Activated CD8-positive, alpha-beta memory T cell treated with anti-CD3 and anti-CD28 coated beads, Interleukin-2, amount 50 U/mL, for 48 hours (primary cell): ENCODE measurements around the gene TSTD1.

Source experiments
- DNase-seq: peaks from one replicate; pipeline ENCODE4 v3.0.0-alpha.2; 2020

TSTD1 gene, protein sequence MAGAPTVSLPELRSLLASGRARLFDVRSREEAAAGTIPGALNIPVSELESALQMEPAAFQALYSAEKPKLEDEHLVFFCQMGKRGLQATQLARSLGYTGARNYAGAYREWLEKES

GRCh38 chr1:161038523-161039153 lies at the start of gene TSTD1:
Gene TSTD1 (minus strand): TSS chr1:161038964. CDS start chr1:161038889, 75 bp downstream.
- DNase-seq, result peak; percentile 90

DNA sequence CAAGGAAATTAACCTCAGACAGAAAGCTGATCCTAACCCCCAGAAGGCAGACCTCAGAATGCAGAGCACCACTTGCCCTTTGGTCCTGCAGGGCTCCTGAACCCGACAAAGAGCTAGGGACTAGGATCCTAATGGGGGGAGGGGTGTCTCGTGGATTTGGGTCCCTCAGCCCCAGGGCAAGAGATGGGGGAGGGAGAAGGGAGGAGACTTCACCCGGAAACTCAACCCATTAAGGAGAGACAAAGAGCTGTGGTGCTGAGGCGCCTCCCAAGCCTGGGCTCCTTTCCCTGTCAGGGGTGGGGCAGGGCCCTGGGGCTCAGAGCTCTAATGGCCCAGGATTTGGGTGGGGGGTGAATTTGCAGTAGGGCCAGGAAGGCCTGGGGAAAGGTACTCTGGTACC lies 47.7 kb upstream of the TSTD1 start:
- no peak for DNase-seq

GRCh38 chr1:161085165-161085564 lies 46.4 kb upstream of the TSTD1 start:
- no peak for DNase-seq

- DNase-seq, result no peak
Observed at GRCh38 chr1:161084597-161084988, 45.8 kb upstream of the TSTD1 start.

- no peak for DNase-seq
Observed at GRCh38 chr1:161083748-161084596, 45.2 kb upstream of the TSTD1 start.

DNA sequence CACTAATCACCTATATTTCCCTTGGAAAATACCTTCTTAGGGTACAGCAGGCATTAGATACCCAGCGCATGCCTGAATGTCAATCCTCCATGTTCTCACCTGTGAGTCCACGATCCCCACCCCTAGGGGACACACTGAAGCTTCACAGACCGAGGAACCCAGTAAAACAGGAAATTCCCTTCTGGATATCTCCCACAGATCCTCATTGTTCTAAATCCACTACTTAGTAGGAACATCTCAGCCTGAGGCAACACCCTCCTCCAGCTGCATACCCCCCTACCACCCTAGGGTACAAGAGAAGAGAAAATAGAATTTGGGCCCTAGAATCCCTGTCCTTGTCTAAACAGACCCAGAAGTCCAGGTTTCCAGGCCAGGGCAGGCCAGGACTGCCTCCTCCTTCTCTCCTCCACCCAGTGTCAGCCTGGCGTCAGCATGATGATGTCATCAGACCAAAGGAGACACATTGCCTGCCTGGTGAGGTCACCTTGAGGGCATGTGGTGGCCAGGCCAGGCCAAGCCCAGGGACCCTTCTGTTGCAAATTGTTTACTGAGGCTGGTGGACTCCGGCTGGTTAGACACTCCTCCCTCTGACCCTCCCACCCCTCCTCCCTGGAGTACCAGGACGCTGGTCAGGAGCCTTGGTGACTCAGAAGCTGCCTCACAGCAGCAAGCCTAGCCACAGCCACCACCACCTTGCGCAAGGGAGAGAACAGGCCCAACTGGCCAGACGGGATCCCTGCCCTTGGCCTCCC lies 44.4 kb upstream of the TSTD1 start:
- DNase-seq, result no peak

GRCh38 chr1:161082483-161082882 lies 43.7 kb upstream of the TSTD1 start:
- DNase-seq, result no peak

- DNase-seq, result no peak
Observed at GRCh38 chr1:161081519-161081918, 42.8 kb upstream of the TSTD1 start.

DNA sequence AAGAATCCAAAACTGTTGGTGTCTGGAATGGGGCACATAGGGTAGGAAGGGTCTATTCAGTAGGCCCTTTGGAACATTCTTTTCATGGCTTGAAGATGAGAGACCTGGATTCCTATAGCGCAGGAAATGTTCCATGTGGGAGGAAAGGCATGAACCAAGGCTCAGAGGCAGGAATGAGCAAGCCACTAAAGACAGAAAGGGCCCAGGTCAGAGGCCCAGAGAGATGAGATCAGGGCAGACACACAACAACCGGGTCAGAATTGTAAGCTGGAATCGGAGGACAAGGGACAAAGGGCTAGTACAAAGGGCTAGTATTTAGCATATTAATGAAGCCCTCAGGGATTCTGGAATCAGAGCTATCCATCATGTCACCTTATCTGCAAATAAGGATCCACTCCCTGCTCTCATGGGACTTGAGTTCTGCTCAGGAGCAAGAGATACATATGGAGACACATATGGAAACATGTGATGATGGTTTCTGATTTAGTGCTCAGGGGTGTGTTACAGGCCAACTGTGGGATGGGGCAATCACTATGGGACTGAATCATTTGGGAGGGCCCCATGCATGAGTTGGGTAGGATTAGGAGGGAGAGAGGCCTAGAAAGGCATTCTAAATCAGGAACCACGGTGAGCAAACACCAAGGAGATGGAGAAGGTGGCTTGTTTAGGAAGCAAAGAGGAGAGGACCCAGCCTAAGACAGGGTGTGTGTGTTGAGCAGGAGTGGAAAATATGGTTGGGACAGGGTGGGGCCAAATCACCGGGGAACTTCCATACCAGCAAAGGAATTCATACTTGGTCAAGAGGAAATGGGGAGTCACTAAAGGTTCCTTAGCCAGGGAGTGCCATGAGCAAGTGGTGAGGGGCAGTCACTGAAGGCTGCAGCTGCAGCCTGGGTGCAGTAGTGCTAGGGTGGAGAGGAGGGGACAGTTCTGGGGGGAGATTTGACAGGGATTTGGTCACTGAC lies 42.0 kb upstream of the TSTD1 start:
- DNase-seq, result no peak

DNA sequence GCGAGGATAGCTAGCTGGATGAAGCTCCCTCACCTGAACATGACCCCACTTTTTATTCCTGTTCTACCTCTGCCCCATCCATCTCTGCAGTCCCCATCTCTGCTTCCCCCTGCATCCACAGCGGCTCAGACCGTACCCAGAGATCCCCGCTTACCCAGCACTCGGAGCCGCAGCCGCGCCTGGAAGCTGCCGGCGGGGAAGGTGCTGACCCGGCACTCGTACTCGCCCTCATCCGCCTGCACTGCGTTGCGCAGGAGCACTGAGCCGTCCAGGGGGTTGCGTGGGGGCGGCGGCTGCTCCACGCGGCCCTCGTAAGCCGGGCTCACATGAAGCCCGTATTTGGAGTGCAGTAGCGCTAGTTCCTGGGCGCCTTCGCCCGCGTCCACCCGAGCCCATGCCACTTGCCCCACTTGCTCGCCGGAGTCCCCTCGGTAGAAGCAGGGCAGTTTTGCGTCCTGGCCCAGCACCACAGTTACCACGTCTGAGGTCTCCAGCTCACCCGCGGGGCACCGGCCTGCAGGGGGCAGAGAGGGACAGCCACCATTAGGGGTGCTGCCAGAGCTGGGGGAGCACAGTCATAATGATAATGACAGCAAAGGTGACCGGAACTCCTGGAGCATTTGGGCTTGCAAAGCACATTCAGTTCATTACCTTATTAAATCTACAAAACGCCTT lies 40.8 kb upstream of the TSTD1 start:
- DNase-seq, result no peak

GRCh38 chr1:161077426-161077825 lies 38.7 kb upstream of the TSTD1 start:
- no peak for DNase-seq

DNA sequence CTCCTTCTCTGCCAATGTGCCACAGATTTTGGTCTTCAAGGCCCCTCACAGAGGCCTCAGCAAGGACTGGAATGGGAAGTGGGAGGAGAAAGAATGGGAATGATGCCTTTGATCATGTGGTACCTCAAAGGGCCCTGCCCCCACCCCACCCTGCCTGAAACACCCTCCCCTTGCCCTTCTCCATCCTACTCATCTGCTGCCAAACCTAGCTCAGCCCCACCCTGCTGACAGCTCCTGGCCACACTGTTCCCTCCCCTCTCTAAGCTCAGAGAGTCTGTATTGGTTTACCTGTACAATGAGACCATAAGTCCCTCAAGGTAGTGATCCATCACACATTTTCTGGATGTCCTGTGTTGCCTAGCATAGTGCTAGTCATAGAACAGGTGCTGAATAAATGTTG lies 37.6 kb upstream of the TSTD1 start:
- no peak for DNase-seq

DNA sequence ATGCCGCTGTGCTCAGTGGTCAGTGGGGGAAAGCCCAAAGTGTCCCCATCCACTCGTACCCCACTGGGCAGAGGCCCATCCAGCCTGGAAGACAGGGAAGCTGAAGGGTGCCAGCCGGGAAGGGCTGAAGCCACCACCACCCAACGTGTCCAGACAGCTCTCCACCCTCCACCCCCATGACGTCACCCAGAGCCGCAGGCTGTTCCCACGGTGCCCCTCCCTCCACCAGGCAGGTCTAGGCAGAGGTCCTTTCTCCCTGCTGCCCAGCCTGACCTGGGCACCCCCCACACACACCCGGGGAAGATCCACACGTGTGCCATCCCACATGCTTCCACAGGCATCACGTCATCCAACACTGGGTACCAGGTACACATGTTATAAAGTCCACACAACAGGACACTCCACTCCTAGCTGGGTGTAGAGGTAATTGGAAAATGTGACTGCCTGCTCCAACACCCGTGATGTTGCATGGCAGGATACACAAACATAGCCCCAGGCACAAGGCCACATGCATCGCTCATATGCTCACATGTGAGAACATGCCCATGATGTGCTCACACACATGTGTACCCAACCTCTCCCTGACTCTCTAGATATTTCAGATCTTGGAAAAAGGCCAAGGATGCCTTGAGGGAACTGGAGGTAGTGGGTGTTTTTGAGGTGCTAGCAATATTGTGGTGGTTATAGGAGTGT lies 36.1 kb upstream of the TSTD1 start:
- DNase-seq, result no peak

DNA sequence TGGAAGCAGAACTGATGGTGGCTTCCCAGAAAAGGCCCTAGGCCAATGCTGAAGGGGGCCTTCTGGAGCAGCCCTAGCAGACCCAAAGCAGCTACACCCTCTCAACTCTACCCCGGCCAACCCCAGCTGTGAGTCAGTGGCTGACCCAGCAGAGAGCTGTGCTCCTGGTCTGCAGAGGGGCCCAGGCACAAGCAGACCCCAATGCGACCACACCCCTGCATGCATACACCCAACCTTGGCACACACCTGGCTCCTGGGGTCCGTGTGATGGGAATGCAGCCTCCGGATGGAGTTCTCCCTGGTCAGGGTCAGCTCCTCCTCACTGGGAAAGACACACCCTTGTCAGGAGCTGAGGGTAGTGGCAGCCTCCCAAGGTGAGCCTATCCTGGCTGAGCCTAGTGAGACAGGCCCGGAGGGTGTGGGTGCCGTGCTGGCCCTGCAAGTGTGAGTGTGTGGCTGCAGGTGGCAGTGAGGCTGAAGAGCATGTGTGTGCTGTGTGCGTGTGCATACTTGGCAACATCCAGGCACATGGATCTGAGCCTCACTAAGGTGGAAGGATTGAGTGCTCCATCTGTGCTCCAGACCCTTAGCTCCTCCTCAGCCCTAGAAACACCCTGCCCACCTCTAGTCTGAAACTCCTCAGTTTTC lies 34.8 kb upstream of the TSTD1 start:
- no peak for DNase-seq

GRCh38 chr1:161072751-161073449 lies 34.1 kb upstream of the TSTD1 start:
- no peak for DNase-seq

GRCh38 chr1:161071886-161072371 lies 33.2 kb upstream of the TSTD1 start:
- peak; percentile 68 for DNase-seq

DNA sequence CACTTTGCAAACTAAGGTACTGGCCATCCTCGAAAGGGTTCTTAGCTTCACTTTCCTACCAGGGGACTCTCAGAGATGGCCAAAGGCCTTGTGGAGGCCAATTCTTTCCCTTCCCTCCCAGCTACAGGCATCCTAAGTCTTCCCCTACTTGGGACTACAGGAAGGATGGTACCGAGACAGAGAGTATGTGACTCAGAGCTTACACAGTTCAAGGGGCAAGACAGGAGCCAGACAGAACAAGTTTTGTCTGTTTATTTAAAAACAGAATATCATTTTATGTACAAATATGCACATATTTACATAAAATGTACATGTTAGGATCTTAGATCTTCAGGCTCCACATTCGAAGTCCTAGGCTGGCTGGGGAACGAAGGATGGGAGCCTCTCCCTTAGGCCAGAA lies 32.0 kb upstream of the TSTD1 start:
- DNase-seq, result no peak

GRCh38 chr1:161069731-161070270 lies 31.0 kb upstream of the TSTD1 start, which contains the start of gene ARHGAP30:
Gene ARHGAP30 (minus strand): TSS chr1:161069891. CDS start chr1:161069624, 267 bp downstream.
- peak; percentile 86 for DNase-seq

GRCh38 chr1:161069241-161069640 lies 30.5 kb upstream of the TSTD1 start:
- peak; percentile 66 for DNase-seq
